GM10248 (cell line): Measurements from ENCODE around the gene FDXR.

Experiments
- CTCF ChIA-PET: fragments of 300-600 bp; sonication (Branson Sonifier 250); formaldehyde crosslinking; extraction: SDS; loops from one replicate; lab custom pipeline; 2021; ENCODE audit warnings: antibody characterized with exemption; lab: Yijun Ruan, JAX
- POLR2A ChIA-PET: fragments of 350-650 bp; sonication (Branson Sonifier 250); formaldehyde crosslinking; extraction: SDS; loops from one replicate; lab custom pipeline; 2020; ENCODE audit warnings: antibody characterized with exemption; lab: Yijun Ruan, JAX
- DNase-seq: peaks from one replicate; pipeline ENCODE4 v3.0.0; 2012; ENCODE audit errors: extremely low spot score
- TF ChIP-seq, protein P1 (sequence below): IDR thresholded peaks from 2 replicates; pipeline ENCODE4 v1.5.1; 2012; ENCODE audit warnings: mild to moderate bottlenecking, low read depth; ENCODE audit errors: extremely low read depth, missing control alignments, control extremely low read depth

The FDXR gene

DNA sequence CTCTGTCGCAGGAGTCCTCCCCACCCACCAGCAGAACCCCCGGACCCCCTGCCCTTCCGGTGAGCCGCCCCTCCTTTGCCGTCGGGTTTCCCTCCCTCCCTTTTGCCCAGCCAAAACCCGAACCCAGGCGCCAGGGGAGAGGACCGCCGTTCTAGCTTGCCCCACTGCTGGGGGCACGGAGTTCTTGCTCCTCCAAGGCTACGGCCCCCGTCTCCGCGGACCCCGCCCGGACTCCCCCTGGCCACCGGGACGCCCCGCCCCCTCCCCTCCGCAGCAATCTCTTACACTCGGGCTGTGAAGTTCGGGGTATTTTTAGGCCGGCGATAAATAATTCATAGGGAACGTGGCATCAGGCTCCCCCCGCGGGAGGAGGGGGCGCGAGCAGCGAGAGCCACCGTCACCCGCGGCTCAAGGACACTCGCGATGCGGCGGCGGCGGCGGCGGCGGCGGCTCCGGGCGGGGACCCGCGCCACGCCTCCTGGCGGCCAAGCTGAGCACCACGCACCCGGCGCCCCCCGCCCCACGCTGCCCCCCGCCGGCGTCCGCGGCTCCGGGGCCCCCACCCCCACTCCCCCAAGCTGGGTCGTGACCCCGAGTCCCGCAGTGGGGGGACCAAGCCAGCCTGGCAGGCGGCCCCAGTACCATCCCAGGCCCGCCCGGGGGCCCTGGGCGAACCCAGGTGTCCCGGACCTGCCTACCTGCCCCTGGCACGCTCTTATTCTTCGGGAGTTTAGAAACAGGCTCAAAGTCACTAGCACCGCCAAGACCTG is 13.2 kb downstream of the FDXR start, which contains the start of gene GRIN2C:
Gene GRIN2C (minus strand): TSS at position 427 of the 770 bp plus-strand sequence. CDS start 4,793 bp downstream, outside the sequence.
- TF ChIP-seq, protein P1, sequence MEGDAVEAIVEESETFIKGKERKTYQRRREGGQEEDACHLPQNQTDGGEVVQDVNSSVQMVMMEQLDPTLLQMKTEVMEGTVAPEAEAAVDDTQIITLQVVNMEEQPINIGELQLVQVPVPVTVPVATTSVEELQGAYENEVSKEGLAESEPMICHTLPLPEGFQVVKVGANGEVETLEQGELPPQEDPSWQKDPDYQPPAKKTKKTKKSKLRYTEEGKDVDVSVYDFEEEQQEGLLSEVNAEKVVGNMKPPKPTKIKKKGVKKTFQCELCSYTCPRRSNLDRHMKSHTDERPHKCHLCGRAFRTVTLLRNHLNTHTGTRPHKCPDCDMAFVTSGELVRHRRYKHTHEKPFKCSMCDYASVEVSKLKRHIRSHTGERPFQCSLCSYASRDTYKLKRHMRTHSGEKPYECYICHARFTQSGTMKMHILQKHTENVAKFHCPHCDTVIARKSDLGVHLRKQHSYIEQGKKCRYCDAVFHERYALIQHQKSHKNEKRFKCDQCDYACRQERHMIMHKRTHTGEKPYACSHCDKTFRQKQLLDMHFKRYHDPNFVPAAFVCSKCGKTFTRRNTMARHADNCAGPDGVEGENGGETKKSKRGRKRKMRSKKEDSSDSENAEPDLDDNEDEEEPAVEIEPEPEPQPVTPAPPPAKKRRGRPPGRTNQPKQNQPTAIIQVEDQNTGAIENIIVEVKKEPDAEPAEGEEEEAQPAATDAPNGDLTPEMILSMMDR, result peak; percentile 16
- peak; percentile 53 for DNase-seq
- ChIA-PET POLR2A (no interaction called here), CTCF (interaction anchor here (1.3 to 12.9 kb wide), 8 partner anchors 9 to 114 kb away, joined by 4 to 248 read pairs (median 8); partner anchors contain the start of gene FDXR)

DNA sequence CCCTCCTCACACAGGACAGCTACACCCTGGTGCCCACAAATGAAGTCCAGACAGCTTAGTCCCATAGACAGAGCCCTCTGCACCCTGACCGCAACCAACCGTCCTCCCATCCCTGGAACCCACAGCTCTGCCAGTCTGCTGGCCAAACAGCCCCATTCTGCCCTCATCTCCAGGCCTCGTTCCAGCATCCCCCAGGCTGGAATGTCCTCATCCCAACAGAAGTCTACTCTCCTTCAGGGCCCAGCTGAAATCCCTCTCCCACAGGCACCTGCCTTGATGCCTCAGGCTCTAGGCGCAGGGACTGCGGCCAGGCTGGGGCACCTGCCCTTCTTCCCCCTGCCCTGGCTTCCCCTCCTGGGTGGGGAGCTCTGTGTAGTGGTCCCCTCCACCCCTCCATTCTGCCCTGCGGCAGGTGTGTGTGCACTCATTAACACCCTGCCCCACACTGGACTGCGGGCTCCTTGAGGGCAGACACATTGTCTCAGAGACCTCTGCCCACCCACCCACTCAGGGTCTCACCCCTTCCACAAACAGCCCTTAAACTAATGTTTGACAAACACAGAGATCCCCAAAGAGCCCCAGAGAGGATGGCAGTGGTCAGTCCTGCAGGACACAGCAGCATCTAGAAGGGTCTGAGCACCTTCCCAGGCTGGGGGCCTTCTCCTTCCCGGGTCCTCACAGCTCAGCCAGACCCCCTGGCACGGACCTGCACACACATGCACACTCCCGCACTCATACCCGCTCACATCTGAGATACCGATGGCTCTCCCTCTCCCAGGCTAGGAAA is 13.9 kb downstream of the FDXR start:
- TF ChIP-seq, protein P1, result no peak
- CTCF ChIA-PET, result interaction anchor here (1.1 to 4.4 kb wide), 8 partner anchors 10 to 99 kb away, joined by 4 to 29 read pairs (median 6); partner anchors contain the start of gene FDXR
- no peak for DNase-seq
- POLR2A ChIA-PET, result no interaction called here

DNA sequence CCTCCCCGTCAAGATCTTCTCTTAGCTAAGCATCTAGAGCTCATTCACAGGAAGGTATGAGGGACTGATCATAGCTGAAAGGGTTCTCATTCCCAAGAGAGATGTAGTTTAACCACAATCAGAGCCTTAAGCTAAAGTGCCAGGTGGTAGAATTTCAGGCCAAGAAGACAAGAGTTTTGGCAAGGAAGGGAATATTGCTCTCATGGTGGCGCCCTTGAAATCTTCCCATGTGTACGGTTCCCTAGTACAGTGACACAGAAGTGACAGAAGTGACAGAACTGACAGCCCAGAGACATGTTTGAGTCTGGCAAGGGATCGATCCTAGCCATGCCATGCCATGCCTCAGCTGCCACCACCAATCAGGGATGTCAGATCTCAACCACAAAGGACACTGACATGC is 15.6 kb downstream of the FDXR start:
- TF ChIP-seq, protein P1, result no peak
- ChIA-PET CTCF (interaction anchor here (0.9 to 4.4 kb wide), 8 partner anchors 11 to 100 kb away, joined by 3 to 29 read pairs (median 8); partner anchors contain the start of genes FDXR and USH1G), POLR2A (no interaction called here)
- no peak for DNase-seq

DNA sequence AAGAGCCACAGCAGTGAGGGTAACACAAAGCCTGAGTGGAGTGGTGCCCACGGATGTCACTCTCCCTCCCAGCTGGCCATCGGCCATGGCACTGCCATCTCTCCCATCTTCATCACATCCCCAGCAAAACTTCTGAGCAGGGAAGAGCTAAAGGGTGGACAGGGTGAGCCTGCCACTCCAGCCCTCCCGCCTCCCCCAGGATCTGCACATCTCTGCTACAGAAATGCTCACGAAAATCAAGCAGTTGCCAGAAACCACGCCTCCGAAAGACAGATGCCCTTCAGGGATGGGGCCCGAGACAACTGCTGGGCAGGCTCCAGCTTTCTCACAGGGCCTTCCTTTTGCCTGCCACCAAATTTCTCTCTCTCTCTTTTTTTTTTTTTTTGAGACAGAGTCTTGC is 16.7 kb downstream of the FDXR start:
- CTCF ChIA-PET, result interaction anchor here (1.0 to 5.8 kb wide), 6 partner anchors 8 to 101 kb away, joined by 3 to 45 read pairs (median 10); no protein-coding TSS in a partner anchor
- DNase-seq, result no peak
- POLR2A ChIA-PET, result interaction anchor here (0.6 kb wide), 1 partner anchor 329 kb away, joined by 6 read pairs; no protein-coding TSS in a partner anchor
- TF ChIP-seq, protein P1, result no peak

DNA sequence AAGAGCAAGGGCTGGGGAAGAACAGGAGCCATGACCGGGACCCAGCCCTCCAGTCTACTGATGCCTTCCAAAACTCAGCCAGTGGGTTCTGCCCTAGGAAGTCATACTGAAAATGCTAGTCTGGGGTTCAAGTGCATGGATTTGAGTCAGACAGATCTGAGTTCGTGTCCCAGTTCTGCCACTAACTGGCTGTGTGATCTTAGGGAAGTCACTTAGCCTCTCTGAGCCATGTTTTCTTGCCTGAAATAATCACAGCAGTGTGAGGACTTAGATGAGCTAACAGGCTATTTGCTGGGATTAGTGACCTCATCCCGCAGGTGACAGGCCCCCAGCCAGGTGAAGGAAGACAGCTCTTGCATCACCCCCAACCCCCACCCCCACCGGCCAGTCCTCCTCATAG is 17.5 kb downstream of the FDXR start:
- POLR2A ChIA-PET, result no interaction called here

More for the DNA sequence above, 17.5 kb downstream of the FDXR start:
- TF ChIP-seq, protein P1, result no peak
- DNase-seq, result no peak
- CTCF ChIA-PET, result interaction anchor here (1.9 to 5.8 kb wide), 4 partner anchors 9 to 102 kb away, joined by 9 to 45 read pairs (median 20); no protein-coding TSS in a partner anchor
